Fibroblast of lung (primary cell): Measurements from ENCODE around the gene ANO1. TPM values are rescaled to one million over a fixed set of nuclear protein-coding genes. Genes with fewer than 3 reads are reported as not detected.

Experiments used
- DNase-seq, 2 donors: peaks; one replicate each; pipeline versions ENCODE4 v3.0.0 to v3.0.0-alpha.2; 2010; ENCODE audit warnings: low read depth in 2 of 2
- H2AFZ ChIP-seq: 2 replicates; pipeline ENCODE4 v1.5.1; 2012; ENCODE audit warnings: low read length, control low read depth, inconsistent platforms
- H3K27ac ChIP-seq: 2 replicates; pipeline ENCODE4 v1.5.1; 2011; ENCODE audit warnings: low read length, control low read depth; ENCODE audit not compliant: insufficient read depth
- H3K27me3 ChIP-seq: 2 replicates; pipeline ENCODE4 v1.5.1; 2011; ENCODE audit warnings: mild to moderate bottlenecking, low read length; ENCODE audit not compliant: control insufficient read depth, insufficient read depth
- H3K36me3 ChIP-seq: 2 replicates; pipeline ENCODE4 v1.5.1; 2011; ENCODE audit warnings: low read length; ENCODE audit not compliant: control insufficient read depth, insufficient read depth
- H3K4me1 ChIP-seq: 2 replicates; pipeline ENCODE4 v1.5.1; 2011; ENCODE audit warnings: low read length; ENCODE audit not compliant: control insufficient read depth, insufficient read depth; ENCODE audit errors: extremely low read depth
- H3K4me2 ChIP-seq: 2 replicates; pipeline ENCODE4 v1.5.1; 2011; ENCODE audit warnings: low read length, control low read depth; ENCODE audit not compliant: insufficient read depth; ENCODE audit errors: extremely low read depth
- H3K4me3 ChIP-seq, 4 experiments: fragments of 200-600 bp in 1 of 4; sonication (generic) in 1 of 4; replicated peaks in 1 of 4; 2 replicates each; pipeline ENCODE4 v1.5.1; 2011 to 2016; ENCODE audit warnings: low read length in 4 of 4, low read depth in 3 of 4, mild to moderate bottlenecking in 3 of 4, control low read depth in 2 of 4, inconsistent platforms in 1 of 4, mixed read lengths in 1 of 4; ENCODE audit not compliant: insufficient read depth in 1 of 4; ENCODE audit errors: control extremely low read depth in 1 of 4
- H3K79me2 ChIP-seq: 2 replicates; pipeline ENCODE4 v1.5.1; 2012; ENCODE audit warnings: mild to moderate bottlenecking, low read length, inconsistent platforms; ENCODE audit not compliant: control insufficient read depth, insufficient read depth
- H3K9ac ChIP-seq: 2 replicates; pipeline ENCODE4 v1.5.1; 2011; ENCODE audit warnings: mild to moderate bottlenecking, low read length, control low read depth; ENCODE audit not compliant: insufficient read depth
- H3K9me3 ChIP-seq: 2 replicates; pipeline ENCODE4 v1.5.1; 2012; ENCODE audit warnings: low read depth, low read length; ENCODE audit not compliant: control insufficient read depth, insufficient read depth
- H4K20me1 ChIP-seq: 2 replicates; pipeline ENCODE4 v1.5.1; 2011; ENCODE audit warnings: low read length; ENCODE audit not compliant: control insufficient read depth, insufficient read depth; ENCODE audit errors: extremely low read depth
- CTCF ChIP-seq, 2 donors: IDR thresholded peaks in 1 of 2; conservative IDR thresholded peaks in 1 of 2; 1 replicate in 1 of 2; 2 replicates in 1 of 2; pipeline ENCODE4 v1.5.1; 2011 to 2012; ENCODE audit warnings: low read length in 2 of 2, control low read depth in 1 of 2, inconsistent platforms in 1 of 2, low read depth in 1 of 2, mild to moderate bottlenecking in 1 of 2
- EZH2 ChIP-seq: IDR thresholded peaks from 2 replicates; pipeline ENCODE4 v1.5.1; 2012; ENCODE audit warnings: low read length, control low read depth, mild to moderate bottlenecking; ENCODE audit errors: missing control alignments
- polyA plus RNA-seq, 2 donors: library from polyadenylated mRNA; depleted of rRNA in 1 of 2; stranded (reverse) in 1 of 2; unstranded in 1 of 2; fragments of >200 nt; gene quantifications; 2 replicates each; pipeline ENCODE4 v1.2.1, GENCODE V29; 2011 to 2012; ENCODE audit warnings: missing spikeins in 1 of 2
- total RNA-seq: library from RNA; depleted of rRNA; stranded (reverse); fragments of >200 nt; gene quantifications from 2 replicates; pipeline ENCODE4 v1.2.1, GENCODE V29; 2014

The ANO1 gene
- total and polyA plus RNA-seq, 2 donors (not counting 1 experiment from before 2014, with no cell fraction given) = 0.99 to 4.1 TPM

GRCh38 chr11:70126494-70126893 is 48.4 kb downstream of the ANO1 start:
- Histone ChIP-seq H3K79me2 (no peaks in the 10 kb centered on the region), H3K9me3 (no peaks in the 10 kb centered on the region), H3K36me3 (no peaks in the 10 kb centered on the region), H3K27ac (no peak overlapping the region), H3K27me3 (no peaks in the 10 kb centered on the region), H2AFZ (no peak overlapping the region), H3K4me3 (no peak overlapping the region), H3K9ac (no peak overlapping the region), H3K4me1 (peaks cover 2% of the 10 kb centered on the region), H3K4me2 (no peak overlapping the region), H4K20me1 (no peaks in the 10 kb centered on the region)
- TF ChIP-seq CTCF (conservative IDR thresholded peaks at IDR 0.05 in 1 of 2, IDR thresholded peaks at IDR 0.05 in 1 of 2; ENCODE audit: low read depth in 1 of 2, low read length in 2 of 2) (no peak), EZH2 (no peak)
- no peak for DNase-seq

GRCh38 chr11:70127653-70128434 is 49.7 kb downstream of the ANO1 start:
- Histone ChIP-seq H3K36me3 (no peaks in the 10 kb centered on the region), H3K4me1 (peaks cover 2% of the 10 kb centered on the region), H3K79me2 (no peaks in the 10 kb centered on the region), H3K4me3 (no peak overlapping the region), H3K27ac (no peak overlapping the region), H3K9me3 (no peaks in the 10 kb centered on the region), H4K20me1 (no peaks in the 10 kb centered on the region), H2AFZ (no peak overlapping the region), H3K27me3 (no peaks in the 10 kb centered on the region), H3K9ac (no peak overlapping the region), H3K4me2 (no peak overlapping the region)
- DNase-seq = peak in 1 of 2 donors; percentile 79
- TF ChIP-seq CTCF (conservative IDR thresholded peaks at IDR 0.05 in 1 of 2, IDR thresholded peaks at IDR 0.05 in 1 of 2; ENCODE audit: low read depth in 1 of 2, low read length in 2 of 2) = no peak
- no peak for TF ChIP-seq EZH2

GRCh38 chr11:70128435-70128906 is 50.4 kb downstream of the ANO1 start:
- Histone ChIP-seq H3K27ac (no peak overlapping the region), H3K4me2 (no peak overlapping the region), H3K36me3 (no peaks in the 10 kb centered on the region), H3K79me2 (no peaks in the 10 kb centered on the region), H4K20me1 (no peaks in the 10 kb centered on the region), H3K27me3 (no peaks in the 10 kb centered on the region), H3K9ac (no peak overlapping the region), H2AFZ (no peak overlapping the region), H3K4me1 (peaks cover 2% of the 10 kb centered on the region), H3K9me3 (no peaks in the 10 kb centered on the region), H3K4me3 (no peak overlapping the region)
- peak in 1 of 2 donors; percentile 59 for DNase-seq
- no peak for TF ChIP-seq CTCF (conservative IDR thresholded peaks at IDR 0.05 in 1 of 2, IDR thresholded peaks at IDR 0.05 in 1 of 2; ENCODE audit: low read depth in 1 of 2, low read length in 2 of 2)
- no peak for TF ChIP-seq EZH2
